ENCODE data around the gene UGT2B17. TPM values are rescaled to one million over a fixed set of nuclear protein-coding genes. Genes with fewer than 3 reads are reported as not detected.

Gene UGT2B17
- total and polyA plus RNA-seq, 2 of the 13 experiments (the other 11 are each of a cell fraction or from before 2014, with no cell fraction given) = not detected

DNA sequence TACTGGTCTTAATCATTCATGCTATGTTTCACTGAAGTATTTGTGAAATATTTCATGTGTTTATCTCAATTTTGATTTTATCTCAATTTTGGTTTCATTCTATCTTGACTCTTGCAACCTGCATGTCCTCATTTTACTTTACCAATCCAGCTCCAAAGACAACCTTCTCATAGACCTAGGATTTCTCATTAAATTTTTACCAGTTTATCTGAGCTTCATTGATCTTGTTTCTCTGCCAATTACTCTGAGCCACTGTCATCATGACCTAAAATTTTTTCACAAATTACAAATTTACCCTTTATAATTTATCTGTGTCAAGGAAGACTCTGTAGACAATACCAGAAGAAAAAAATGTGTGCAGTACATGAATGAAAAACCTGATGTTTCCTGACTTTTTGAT is 18.6 kb upstream of the UGT2B17 start:
- H3K4me3 ChIP-seq (replicated peaks in 1 of 3; ENCODE audit: insufficient read depth in 1 of 3, low read depth in 2 of 3, low read length in 3 of 3) = no peak overlapping the region
- no peaks in the 10 kb centered on the region for H3K36me3 ChIP-seq (replicated peaks in 1 of 2; ENCODE audit: control insufficient read depth in 1 of 2, insufficient read depth in 2 of 2, low read length in 2 of 2)
- DNase-seq (ENCODE audit: low spot score) (no peak), FAIRE-seq (no peak), ATAC-seq (no peak)
- no peaks in the 10 kb centered on the region for H4K20me1 ChIP-seq (ENCODE audit: insufficient read depth, low read length)
- peaks cover 28% of the 10 kb centered on the region for H3K4me1 ChIP-seq (ENCODE audit: insufficient read depth, low read length)
- no peaks in the 10 kb centered on the region for H3K27me3 ChIP-seq (ENCODE audit: control insufficient read depth in 1 of 2, insufficient read depth in 2 of 2, low read length in 2 of 2)
- POLR2A ChIA-PET = no interaction called here
- no peaks in the 10 kb centered on the region for H3K79me2 ChIP-seq (ENCODE audit: insufficient read depth, low read length)
- CTCF ChIA-PET (ENCODE audit: low intra/inter-chr PET ratio, low total read pairs) = no interaction called here
- no peak overlapping the region for H3K27ac ChIP-seq (ENCODE audit: extremely low read length, insufficient read depth, low read length)
- no peak for TF ChIP-seq PHF5A (CRISPR knock-in tag; IDR thresholded peaks at IDR 0.05; ENCODE audit: low read depth, unreplicated experiment)
- TF ChIP-seq, protein P1, sequence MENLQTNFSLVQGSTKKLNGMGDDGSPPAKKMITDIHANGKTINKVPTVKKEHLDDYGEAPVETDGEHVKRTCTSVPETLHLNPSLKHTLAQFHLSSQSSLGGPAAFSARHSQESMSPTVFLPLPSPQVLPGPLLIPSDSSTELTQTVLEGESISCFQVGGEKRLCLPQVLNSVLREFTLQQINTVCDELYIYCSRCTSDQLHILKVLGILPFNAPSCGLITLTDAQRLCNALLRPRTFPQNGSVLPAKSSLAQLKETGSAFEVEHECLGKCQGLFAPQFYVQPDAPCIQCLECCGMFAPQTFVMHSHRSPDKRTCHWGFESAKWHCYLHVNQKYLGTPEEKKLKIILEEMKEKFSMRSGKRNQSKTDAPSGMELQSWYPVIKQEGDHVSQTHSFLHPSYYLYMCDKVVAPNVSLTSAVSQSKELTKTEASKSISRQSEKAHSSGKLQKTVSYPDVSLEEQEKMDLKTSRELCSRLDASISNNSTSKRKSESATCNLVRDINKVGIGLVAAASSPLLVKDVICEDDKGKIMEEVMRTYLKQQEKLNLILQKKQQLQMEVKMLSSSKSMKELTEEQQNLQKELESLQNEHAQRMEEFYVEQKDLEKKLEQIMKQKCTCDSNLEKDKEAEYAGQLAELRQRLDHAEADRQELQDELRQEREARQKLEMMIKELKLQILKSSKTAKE (CRISPR knock-in tag; IDR thresholded peaks at IDR 0.05; ENCODE audit: borderline replicate concordance) = no peak
- TF ChIP-seq GZF1 (CRISPR knock-in tag; IDR thresholded peaks at IDR 0.05) = no peak
- TF ChIP-seq ZNF350 (CRISPR knock-in tag; IDR thresholded peaks at IDR 0.05; ENCODE audit: borderline replicate concordance, low read depth) = no peak
- TF ChIP-seq ZNF225 (CRISPR knock-in tag; IDR thresholded peaks at IDR 0.05) = no peak
- TF ChIP-seq ZBTB1 (CRISPR knock-in tag; IDR thresholded peaks at IDR 0.05; ENCODE audit: borderline replicate concordance) = no peak
- TF ChIP-seq ZNF816 (CRISPR knock-in tag; IDR thresholded peaks at IDR 0.05; ENCODE audit: borderline replicate concordance) = no peak
- no peak for TF ChIP-seq NR3C1 (CRISPR knock-in tag; IDR thresholded peaks at IDR 0.05)
- TF ChIP-seq ZNF598 (CRISPR knock-in tag; IDR thresholded peaks at IDR 0.05; ENCODE audit: borderline replicate concordance) = no peak
- TF ChIP-seq, protein P2, sequence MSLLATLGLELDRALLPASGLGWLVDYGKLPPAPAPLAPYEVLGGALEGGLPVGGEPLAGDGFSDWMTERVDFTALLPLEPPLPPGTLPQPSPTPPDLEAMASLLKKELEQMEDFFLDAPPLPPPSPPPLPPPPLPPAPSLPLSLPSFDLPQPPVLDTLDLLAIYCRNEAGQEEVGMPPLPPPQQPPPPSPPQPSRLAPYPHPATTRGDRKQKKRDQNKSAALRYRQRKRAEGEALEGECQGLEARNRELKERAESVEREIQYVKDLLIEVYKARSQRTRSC (CRISPR knock-in tag; IDR thresholded peaks at IDR 0.05; ENCODE audit: low read depth) = no peak
- TF ChIP-seq ZNF709 (CRISPR knock-in tag; IDR thresholded peaks at IDR 0.05) = no peak
- H3K4me2 ChIP-seq (ENCODE audit: low read depth, low read length) = no peak overlapping the region
- no peak overlapping the region for H3K9ac ChIP-seq (ENCODE audit: insufficient read depth, low read depth, low read length)
- no TSS peak for BruUV-seq (replicated peaks)
- H3K9me3 ChIP-seq (ENCODE audit: low read length) = no peaks in the 10 kb centered on the region
- intact Hi-C loops (cut with micrococcal nuclease; ENCODE audit: unreplicated experiment) = no loop called here
- no peak overlapping the region for H2AFZ ChIP-seq (ENCODE audit: low read length)
- in situ Hi-C loops (cut with HindIII; ENCODE audit: extremely low pct_ligation_motif_present, low pct_unique_long_range_greater_than_20kb) = no loop called here

Measured in HepG2 (cell line).